Loucy (cell line): ENCODE results near the gene WDR48.

Experiments used
- EZH2phosphoT487 ChIP-seq: fragments of 200-600 bp; IDR thresholded peaks from 2 replicates; pipeline ENCODE4 v1.6.1; 2018; ENCODE audit warnings: antibody characterized with exemption, mild to moderate bottlenecking, moderate library complexity, borderline replicate concordance
- TF ChIP-seq, protein P1 (sequence below): fragments of 200-600 bp; sonication (generic); conservative IDR thresholded peaks from 2 replicates; pipeline ENCODE4 v1.5.1; 2014; ENCODE audit warnings: mild to moderate bottlenecking, antibody characterized with exemption, low read length

DNA sequence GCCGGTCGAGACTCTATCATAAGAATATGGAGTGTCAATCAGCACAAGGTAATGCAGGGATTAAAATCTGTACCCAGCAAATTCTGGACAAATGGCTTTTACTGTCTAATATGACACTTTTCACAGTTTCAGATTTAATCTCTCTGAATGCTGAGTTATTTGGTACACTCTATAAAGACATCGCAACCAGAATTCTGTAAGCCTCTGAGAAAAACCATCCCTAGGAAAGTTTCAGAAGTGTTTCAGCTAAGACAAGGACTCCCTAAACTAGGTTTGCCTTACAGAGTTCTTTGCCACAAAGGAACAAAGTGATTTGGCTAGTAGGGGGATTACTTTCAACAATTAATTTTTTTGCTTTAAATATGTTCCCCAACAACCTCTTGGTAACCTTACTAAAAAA is 11.3 kb downstream of the WDR48 start:
- TF ChIP-seq, protein P1, sequence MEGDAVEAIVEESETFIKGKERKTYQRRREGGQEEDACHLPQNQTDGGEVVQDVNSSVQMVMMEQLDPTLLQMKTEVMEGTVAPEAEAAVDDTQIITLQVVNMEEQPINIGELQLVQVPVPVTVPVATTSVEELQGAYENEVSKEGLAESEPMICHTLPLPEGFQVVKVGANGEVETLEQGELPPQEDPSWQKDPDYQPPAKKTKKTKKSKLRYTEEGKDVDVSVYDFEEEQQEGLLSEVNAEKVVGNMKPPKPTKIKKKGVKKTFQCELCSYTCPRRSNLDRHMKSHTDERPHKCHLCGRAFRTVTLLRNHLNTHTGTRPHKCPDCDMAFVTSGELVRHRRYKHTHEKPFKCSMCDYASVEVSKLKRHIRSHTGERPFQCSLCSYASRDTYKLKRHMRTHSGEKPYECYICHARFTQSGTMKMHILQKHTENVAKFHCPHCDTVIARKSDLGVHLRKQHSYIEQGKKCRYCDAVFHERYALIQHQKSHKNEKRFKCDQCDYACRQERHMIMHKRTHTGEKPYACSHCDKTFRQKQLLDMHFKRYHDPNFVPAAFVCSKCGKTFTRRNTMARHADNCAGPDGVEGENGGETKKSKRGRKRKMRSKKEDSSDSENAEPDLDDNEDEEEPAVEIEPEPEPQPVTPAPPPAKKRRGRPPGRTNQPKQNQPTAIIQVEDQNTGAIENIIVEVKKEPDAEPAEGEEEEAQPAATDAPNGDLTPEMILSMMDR = no peak
- no peak for TF ChIP-seq EZH2phosphoT487
